NT2/D1 (cell line): ENCODE measurements around the gene DHH.

Source experiments
- DNase-seq: peaks from one replicate; pipeline ENCODE4 v3.0.0-alpha.2; 2011; ENCODE audit warnings: low read depth, low spot score
- H3K27me3 ChIP-seq: 2 replicates; pipeline ENCODE4 v1.6.0; 2011; ENCODE audit warnings: mild to moderate bottlenecking; ENCODE audit not compliant: insufficient read length, insufficient read depth
- H3K36me3 ChIP-seq: 2 replicates; pipeline ENCODE4 v1.6.1; 2011; ENCODE audit warnings: mild to moderate bottlenecking, low read length, mixed read lengths; ENCODE audit not compliant: insufficient read depth, insufficient read length
- H3K4me1 ChIP-seq: 2 replicates; pipeline ENCODE4 v1.5.1; 2011; ENCODE audit not compliant: insufficient read depth, insufficient read length
- H3K4me3 ChIP-seq: 2 replicates; pipeline ENCODE4 v1.5.1; 2011; ENCODE audit warnings: low read depth; ENCODE audit not compliant: insufficient read length
- H3K9ac ChIP-seq: 2 replicates; pipeline ENCODE4 v1.6.0; 2011; ENCODE audit warnings: low read depth; ENCODE audit not compliant: insufficient read length
- H3K9me3 ChIP-seq: 2 replicates; pipeline ENCODE4 v1.5.1; 2011; ENCODE audit warnings: mild to moderate bottlenecking, low read length; ENCODE audit not compliant: insufficient read depth
- SUZ12 ChIP-seq: IDR thresholded peaks from 2 replicates; pipeline ENCODE4 v1.6.1; 2011; ENCODE audit not compliant: insufficient read length, insufficient read depth; ENCODE audit errors: extremely low read depth
- YY1 ChIP-seq: IDR thresholded peaks from 2 replicates; pipeline ENCODE4 v1.6.1; 2011; ENCODE audit not compliant: insufficient read length, insufficient read depth
- ZNF274 ChIP-seq: IDR thresholded peaks from 2 replicates; pipeline ENCODE4 v1.6.1; 2011; ENCODE audit warnings: mild to moderate bottlenecking, low read depth, low read length

Gene DHH

DNA sequence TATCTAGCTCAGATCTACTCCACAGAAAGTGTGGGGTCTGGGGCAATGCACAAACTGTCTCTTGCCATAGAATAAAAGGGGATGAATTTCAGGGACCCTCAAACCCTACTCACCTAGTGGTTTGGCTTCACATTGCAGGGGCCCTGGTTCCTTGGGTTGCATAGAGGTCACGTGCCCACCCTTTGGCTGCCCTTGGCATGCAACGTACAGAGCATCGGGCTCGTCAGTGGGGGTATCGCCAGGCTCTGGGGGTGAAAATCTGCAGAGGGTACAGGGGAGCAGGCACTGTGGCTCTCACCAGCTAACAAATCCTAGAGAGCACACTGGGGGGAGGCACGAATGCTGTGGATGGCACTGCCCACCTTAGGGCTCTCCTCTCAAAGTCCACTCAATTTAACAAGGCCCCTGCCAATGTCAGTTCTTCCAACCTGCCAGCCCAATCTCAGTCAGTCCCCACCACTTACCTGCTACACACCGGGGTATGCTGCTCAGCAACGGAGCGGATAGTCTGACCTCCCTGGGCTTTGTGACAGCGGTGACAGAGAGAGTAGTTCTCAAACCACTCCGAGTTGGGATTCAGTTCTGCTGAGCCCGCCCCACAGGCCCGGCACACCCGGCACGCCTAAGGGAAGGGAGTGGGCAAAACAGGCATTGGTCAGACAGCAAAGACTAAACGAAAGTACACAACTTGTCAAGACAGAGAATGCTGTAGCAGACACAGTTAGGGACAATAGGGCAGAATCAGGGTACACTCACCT is 42.0 kb downstream of the DHH start:
- Histone ChIP-seq H3K9ac (no peak overlapping the region), H3K4me3 (no peak overlapping the region), H3K36me3 (peaks cover 89% of the 10 kb centered on the region), H3K9me3 (no peaks in the 10 kb centered on the region), H3K4me1 (peaks cover 3% of the 10 kb centered on the region), H3K27me3 (no peaks in the 10 kb centered on the region)
- no peak for DNase-seq
- TF ChIP-seq YY1, result no peak
- no peak for TF ChIP-seq ZNF274
- TF ChIP-seq SUZ12, result no peak

DNA sequence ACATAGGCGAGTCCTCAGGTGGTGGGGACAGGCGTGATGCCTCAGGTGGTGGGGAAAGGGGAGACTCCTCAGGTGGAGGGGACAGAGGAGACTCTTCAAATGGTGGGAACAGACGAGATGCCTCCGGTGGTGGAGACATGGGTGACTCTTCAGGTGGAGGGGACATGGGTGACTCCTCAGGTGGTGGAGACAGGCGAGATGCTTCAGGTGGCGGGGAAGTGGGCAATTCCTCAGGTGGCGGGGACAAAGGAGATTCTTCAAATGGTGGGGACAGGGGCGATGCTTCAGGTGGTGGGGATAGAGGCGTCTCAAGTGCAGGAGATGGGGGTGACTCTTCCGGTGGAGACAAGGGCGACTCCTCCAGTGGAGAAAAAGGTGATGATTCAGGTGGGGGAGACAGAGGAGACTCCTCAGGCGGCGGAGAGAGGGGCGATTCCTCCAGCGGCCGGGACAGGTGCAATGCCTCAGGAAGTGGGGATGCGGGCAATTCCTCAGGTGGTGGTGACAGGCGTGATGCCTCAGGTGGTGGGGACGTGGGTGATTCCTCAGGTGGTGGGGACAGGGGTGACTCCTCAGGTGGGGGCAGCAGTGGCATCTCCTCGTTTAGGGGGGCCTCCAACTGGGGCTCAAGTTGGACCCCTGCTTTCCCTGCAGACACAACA is 42.7 kb downstream of the DHH start:
- no peak for DNase-seq
- Histone ChIP-seq H3K27me3 (no peaks in the 10 kb centered on the region), H3K4me1 (no peaks in the 10 kb centered on the region), H3K4me3 (no peak overlapping the region), H3K9me3 (no peaks in the 10 kb centered on the region), H3K36me3 (peaks cover 90% of the 10 kb centered on the region), H3K9ac (no peak overlapping the region)
- TF ChIP-seq SUZ12 (no peak), YY1 (no peak), ZNF274 (no peak)

DNA sequence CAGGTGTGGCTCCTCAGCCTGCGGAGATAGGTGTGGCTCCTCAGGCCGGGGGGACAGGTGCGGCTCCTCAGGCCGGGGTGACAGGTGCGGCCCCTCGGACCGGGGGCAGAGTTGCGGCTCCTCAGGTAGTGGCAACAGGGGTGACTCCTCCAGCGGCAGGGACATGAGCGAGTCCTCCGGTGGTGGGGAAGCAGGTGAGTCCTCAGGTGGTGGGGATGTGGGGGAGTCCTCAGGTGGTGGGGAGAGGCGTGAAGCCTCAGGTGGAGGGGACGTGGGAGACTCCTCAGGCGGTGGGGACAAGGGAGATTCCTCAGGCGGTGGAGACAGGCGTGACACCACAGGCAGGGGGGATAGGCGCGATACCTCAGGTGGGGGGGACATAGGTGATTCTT is 43.2 kb downstream of the DHH start:
- Histone ChIP-seq H3K4me3 (no peak overlapping the region), H3K9me3 (no peaks in the 10 kb centered on the region), H3K36me3 (peaks cover 92% of the 10 kb centered on the region), H3K27me3 (no peaks in the 10 kb centered on the region), H3K9ac (no peak overlapping the region), H3K4me1 (no peaks in the 10 kb centered on the region)
- no peak for DNase-seq
- TF ChIP-seq SUZ12 (no peak), YY1 (no peak), ZNF274 (no peak)

DNA sequence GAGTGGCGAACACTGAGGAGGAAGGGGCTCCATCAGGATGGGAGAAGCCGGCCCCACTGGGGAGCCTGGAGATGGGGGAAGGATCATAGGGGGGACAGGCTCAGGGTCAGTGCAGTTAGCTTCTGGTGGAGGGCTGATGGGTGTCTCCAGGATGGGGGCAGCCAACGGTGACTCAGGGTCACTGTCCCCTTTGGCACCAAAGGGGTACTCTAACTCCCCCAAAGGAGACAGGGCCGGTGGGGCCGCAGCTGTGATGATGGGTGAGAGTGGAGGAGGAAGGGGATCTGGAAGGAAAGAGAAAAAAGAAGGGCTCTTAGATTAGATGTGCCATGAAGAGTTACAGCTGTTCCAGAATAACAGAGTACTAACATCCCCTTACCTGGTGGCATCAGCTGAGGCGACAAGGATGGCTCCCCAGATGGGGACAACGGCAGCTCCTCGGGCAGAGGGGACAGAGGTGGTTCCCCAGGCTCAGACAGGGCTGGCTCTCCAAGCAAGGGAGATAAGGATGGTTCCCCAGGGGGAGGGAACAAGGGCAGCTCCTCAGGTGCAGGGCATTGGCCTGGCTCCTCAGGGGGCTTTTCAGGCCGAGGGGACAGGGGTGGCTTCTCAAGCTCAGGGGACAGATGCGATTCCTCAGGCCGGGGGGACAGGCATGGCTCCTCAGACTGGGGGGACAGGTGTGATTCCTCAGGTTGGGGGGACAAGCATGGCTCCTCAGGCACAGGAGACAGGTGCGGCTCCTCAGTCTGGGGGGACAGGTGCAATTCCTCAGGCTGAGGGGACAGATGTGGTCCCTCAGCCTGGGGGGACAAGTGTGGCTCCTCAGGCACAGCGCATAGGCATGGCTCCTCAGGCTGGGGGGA is 43.9 kb downstream of the DHH start:
- Histone ChIP-seq H3K4me1 (no peaks in the 10 kb centered on the region), H3K4me3 (no peak overlapping the region), H3K9me3 (no peaks in the 10 kb centered on the region), H3K36me3 (peaks cover 99% of the 10 kb centered on the region), H3K9ac (no peak overlapping the region), H3K27me3 (no peaks in the 10 kb centered on the region)
- no peak for DNase-seq
- TF ChIP-seq ZNF274, result no peak
- TF ChIP-seq SUZ12, result no peak
- no peak for TF ChIP-seq YY1

DNA sequence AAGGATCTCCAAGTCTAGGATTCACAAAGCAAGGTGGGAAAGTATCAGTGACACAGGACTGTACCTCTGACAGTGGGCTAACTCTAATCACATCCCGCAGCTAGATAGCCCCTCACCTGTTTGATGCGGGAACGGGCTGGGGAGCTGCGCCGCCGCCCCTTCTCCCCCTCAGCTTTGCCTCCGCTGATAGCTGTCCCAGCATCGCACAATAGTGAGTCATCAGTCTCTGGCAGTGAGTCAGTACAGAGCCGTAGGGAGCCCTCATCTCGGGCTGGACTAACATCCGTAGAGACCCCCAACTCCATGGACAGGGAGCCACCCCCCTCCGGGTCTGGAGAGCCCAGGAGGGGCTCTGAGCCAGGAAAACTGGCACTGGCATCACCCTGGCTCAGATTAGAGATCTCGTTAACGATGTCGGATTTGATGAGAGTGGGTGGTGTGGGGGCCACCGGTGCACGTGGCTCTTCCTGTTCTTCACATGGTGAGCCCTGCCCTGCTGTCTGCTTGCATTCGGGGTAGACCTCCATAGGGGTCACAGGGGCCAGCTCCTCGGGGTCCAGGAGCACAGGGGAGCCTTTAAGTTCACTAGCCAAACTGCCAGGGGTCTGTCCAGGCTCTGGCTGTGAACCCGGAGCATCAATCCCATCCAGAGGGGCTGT is 44.9 kb downstream of the DHH start:
- no peaks in the 10 kb centered on the region for H3K4me1 ChIP-seq
- DNase-seq, result no peak
- H3K27me3 ChIP-seq, result no peaks in the 10 kb centered on the region
- TF ChIP-seq YY1, result no peak
- TF ChIP-seq SUZ12, result no peak
- TF ChIP-seq ZNF274, result no peak
- H3K9ac ChIP-seq, result no peak overlapping the region
- H3K36me3 ChIP-seq, result peaks cover 97% of the 10 kb centered on the region
- no peaks in the 10 kb centered on the region for H3K9me3 ChIP-seq
- H3K4me3 ChIP-seq, result no peak overlapping the region

DNA sequence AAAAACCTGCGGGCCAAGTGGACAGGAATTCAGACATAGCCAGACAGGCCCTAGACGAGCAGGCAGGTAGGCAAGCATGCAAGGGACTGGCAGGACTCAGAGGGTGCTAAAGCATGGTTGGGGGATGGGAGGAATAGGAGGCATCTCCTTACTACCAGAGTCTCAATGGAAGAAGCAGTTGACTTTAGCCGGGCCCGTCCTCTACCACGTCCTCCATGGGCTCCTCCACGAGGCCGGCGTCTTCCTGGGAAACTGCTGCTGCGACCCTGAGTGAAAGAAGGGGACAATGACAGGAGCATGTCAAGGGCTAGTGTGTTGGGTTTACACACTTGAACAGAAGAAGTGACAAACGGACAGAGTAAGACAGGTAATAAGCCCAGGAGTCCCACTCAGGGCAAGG is 45.6 kb downstream of the DHH start:
- Histone ChIP-seq H3K4me3 (no peak overlapping the region), H3K9ac (no peak overlapping the region), H3K36me3 (peaks cover 97% of the 10 kb centered on the region), H3K27me3 (no peaks in the 10 kb centered on the region), H3K9me3 (no peaks in the 10 kb centered on the region), H3K4me1 (no peaks in the 10 kb centered on the region)
- DNase-seq, result no peak
- TF ChIP-seq YY1 (no peak), ZNF274 (no peak), SUZ12 (no peak)
